ENCODE data around the gene TMEM87B. TPM values are rescaled to one million over a fixed set of nuclear protein-coding genes. Genes with fewer than 3 reads are reported as not detected.

TMEM87B gene
- total RNA-seq, 1 donor = 40.2 TPM

- TF ChIP-seq CTCF (IDR thresholded peaks at IDR 0.05; ENCODE audit: insufficient read depth, low read length) = no peak
- no peak overlapping the region for H3K4me3 ChIP-seq (ENCODE audit: low read depth, low read length)
- DNase-seq (ENCODE audit: low read depth) = no peak
Observed at GRCh38 chr2:112045446-112046014, 9.5 kb upstream of the TMEM87B start.

DNA sequence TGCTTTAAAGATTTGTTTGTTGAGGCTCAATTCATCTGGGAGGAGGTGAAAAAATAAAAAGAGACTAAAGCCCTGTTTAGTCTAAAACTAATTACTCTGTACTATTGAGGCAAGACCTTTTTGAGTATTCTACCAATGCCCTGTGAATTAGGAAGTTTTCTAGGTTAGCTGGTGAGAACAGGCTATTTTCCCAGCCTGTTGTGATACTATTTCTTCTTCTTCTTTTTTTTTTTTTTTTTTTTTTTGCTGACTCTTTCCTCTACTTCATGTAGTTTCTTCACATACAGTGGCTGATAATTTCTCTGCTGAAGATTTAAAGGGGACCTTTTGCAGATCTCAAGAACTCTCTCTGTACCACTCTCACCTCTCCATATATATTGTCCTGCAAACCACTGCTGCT lies 8.8 kb upstream of the TMEM87B start:
- TF ChIP-seq CTCF (IDR thresholded peaks at IDR 0.05; ENCODE audit: insufficient read depth, low read length) = no peak
- DNase-seq (ENCODE audit: low read depth) = no peak
- no peak overlapping the region for H3K4me3 ChIP-seq (ENCODE audit: low read depth, low read length)

DNA sequence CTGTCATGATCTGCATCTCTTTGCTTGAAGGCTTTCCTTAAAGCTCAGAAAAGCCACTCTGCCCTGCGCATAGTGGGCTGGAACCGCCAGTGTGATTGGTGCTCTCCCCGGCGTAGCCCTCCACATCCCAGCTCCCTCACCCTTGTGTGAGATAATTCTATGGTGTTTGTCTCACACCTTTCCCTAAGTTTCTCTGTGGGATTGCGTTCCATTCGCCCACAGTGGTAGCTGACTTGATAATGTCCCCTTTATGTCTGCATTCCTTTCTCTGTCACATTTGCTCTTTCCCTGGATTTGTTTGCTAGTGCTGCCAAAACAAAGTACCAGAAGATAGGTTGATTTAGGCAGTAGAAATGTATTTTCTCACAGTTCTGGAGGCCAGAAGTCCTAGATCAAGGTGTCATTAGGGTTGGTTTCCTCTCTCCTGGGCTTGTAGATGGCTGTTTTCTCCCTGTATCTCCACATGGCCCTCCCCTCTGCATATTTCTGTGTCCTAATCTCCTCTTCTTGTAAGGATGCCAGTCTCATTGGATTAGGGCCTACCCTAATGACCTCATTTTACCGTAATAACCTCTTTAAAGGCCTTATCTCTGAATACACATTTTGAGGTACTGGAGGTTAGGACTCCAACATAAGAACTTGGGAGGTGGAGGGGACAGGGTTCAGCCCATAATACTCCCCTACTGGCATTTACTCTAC lies 7.4 kb upstream of the TMEM87B start:
- DNase-seq (ENCODE audit: low read depth) = peak; percentile 62
- H3K4me3 ChIP-seq (ENCODE audit: low read depth, low read length) = no peak overlapping the region
- TF ChIP-seq CTCF (IDR thresholded peaks at IDR 0.05; ENCODE audit: insufficient read depth, low read length) = no peak

DNA sequence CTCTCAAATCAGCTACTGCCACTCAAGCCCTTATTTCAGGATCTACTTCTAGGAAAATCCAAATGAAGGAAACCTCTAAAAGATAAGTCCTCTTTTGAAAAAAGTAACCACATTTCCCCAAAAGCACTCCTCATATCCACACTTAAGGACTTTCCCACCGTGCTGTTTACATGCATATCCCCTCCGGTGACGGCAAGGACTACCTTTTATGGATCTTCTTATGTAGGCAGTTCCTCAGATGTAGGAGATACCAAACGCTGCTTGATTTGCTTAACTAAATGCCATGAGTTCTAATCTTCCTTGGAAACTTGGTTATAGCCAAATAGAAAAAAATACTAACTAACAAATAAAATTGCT lies 6.9 kb upstream of the TMEM87B start:
- TF ChIP-seq CTCF (IDR thresholded peaks at IDR 0.05; ENCODE audit: insufficient read depth, low read length) = no peak
- no peak for DNase-seq (ENCODE audit: low read depth)
- H3K4me3 ChIP-seq (ENCODE audit: low read depth, low read length) = no peak overlapping the region

GRCh38 chr2:112048887-112049286 lies 6.2 kb upstream of the TMEM87B start:
- DNase-seq (ENCODE audit: low read depth) = peak; percentile 89
- peak; percentile 87 for TF ChIP-seq CTCF (IDR thresholded peaks at IDR 0.05; ENCODE audit: insufficient read depth, low read length)
- no peak overlapping the region for H3K4me3 ChIP-seq (ENCODE audit: low read depth, low read length)

GRCh38 chr2:112050316-112050715 lies 4.8 kb upstream of the TMEM87B start:
- no peak for TF ChIP-seq CTCF (IDR thresholded peaks at IDR 0.05; ENCODE audit: insufficient read depth, low read length)
- DNase-seq (ENCODE audit: low read depth) = no peak
- no peak overlapping the region for H3K4me3 ChIP-seq (ENCODE audit: low read depth, low read length)
